OCI-LY1 (cell line): ENCODE measurements around the gene CA6.

ENCODE experiments used
- H2AFZ ChIP-seq: fragments of 200-600 bp; sonication (generic), shearing (Covaris generic); 2 replicates; pipeline ENCODE4 v1.6.0; 2014; ENCODE audit warnings: antibody characterized with exemption, mild to moderate bottlenecking, low read length
- H3F3A ChIP-seq: fragments of 200-600 bp; sonication (generic), shearing (Covaris generic); 2 replicates; pipeline ENCODE4 v1.6.0; 2014; ENCODE audit warnings: mild to moderate bottlenecking, antibody characterized with exemption, low read length, moderate library complexity; ENCODE audit not compliant: insufficient read depth
- H3K27ac ChIP-seq: fragments of 200-600 bp; sonication (generic); 2 replicates; pipeline ENCODE4 v1.5.1; 2014; ENCODE audit warnings: low read length, mixed run types, mild to moderate bottlenecking, low read depth; ENCODE audit not compliant: poor library complexity, severe bottlenecking
- H3K27me3 ChIP-seq: fragments of 200-600 bp; sonication (generic); 2 replicates; pipeline ENCODE4 v1.6.0; 2014; ENCODE audit warnings: antibody characterized with exemption, mild to moderate bottlenecking, low read length, moderate library complexity; ENCODE audit not compliant: insufficient read depth
- H3K36me3 ChIP-seq: fragments of 200-600 bp; sonication (generic); 2 replicates; pipeline ENCODE4 v1.6.1; 2014; ENCODE audit warnings: mild to moderate bottlenecking, antibody characterized with exemption, low read length, moderate library complexity, mixed read lengths; ENCODE audit not compliant: insufficient read depth
- H3K4me1 ChIP-seq: fragments of 200-600 bp; sonication (generic); 2 replicates; pipeline ENCODE4 v1.5.1; 2014; ENCODE audit warnings: mild to moderate bottlenecking, low read length, moderate library complexity; ENCODE audit not compliant: insufficient read depth, severe bottlenecking
- H3K4me2 ChIP-seq: fragments of 200-600 bp; sonication (generic), shearing (Covaris generic); 2 replicates; pipeline ENCODE4 v1.6.1; 2014; ENCODE audit warnings: low read length
- H3K4me3 ChIP-seq: fragments of 200-600 bp; sonication (generic); 2 replicates; pipeline ENCODE4 v1.5.1; 2014; ENCODE audit warnings: low read length, low read depth, mild to moderate bottlenecking, mixed read lengths; ENCODE audit not compliant: poor library complexity, severe bottlenecking
- H3K79me2 ChIP-seq: fragments of 200-600 bp; shearing (Covaris generic); 2 replicates; pipeline ENCODE4 v1.6.1; 2016; ENCODE audit warnings: mixed run types, low read length, mixed read lengths; ENCODE audit not compliant: insufficient read depth
- H3K9ac ChIP-seq: fragments of 200-600 bp; sonication (generic), shearing (Covaris generic); 2 replicates; pipeline ENCODE4 v1.6.1; 2014; ENCODE audit warnings: mild to moderate bottlenecking, low read length, mixed read lengths
- H3K9me2 ChIP-seq: fragments of 200-600 bp; sonication (generic), shearing (Covaris generic); 2 replicates; pipeline ENCODE4 v1.6.1; 2014; ENCODE audit warnings: low read depth, mild to moderate bottlenecking, low read length, mixed read lengths
- H3K9me3 ChIP-seq: fragments of 200-600 bp; shearing (Covaris generic); 2 replicates; pipeline ENCODE4 v1.6.1; 2014; ENCODE audit warnings: low read length, mixed read lengths
- H4K20me1 ChIP-seq: fragments of 200-600 bp; sonication (generic), shearing (Covaris generic); 2 replicates; pipeline ENCODE4 v1.6.0; 2016; ENCODE audit warnings: mild to moderate bottlenecking, low read length; ENCODE audit not compliant: insufficient read depth
- EZH2 ChIP-seq: fragments of 200-600 bp; sonication (generic), shearing (Covaris generic); IDR thresholded peaks from 2 replicates; pipeline ENCODE4 v1.8.0; 2017; ENCODE audit warnings: borderline replicate concordance, mixed run types, mild to moderate bottlenecking, antibody characterized with exemption, low read length, moderate library complexity, mixed read lengths
- TF ChIP-seq, protein P1 (sequence below): fragments of 200-600 bp; sonication (generic), shearing (Covaris generic); IDR thresholded peaks from 2 replicates; pipeline ENCODE4 v1.5.1; 2017; ENCODE audit warnings: mild to moderate bottlenecking, antibody characterized with exemption, low read length, moderate library complexity, mixed read lengths

Gene CA6

DNA sequence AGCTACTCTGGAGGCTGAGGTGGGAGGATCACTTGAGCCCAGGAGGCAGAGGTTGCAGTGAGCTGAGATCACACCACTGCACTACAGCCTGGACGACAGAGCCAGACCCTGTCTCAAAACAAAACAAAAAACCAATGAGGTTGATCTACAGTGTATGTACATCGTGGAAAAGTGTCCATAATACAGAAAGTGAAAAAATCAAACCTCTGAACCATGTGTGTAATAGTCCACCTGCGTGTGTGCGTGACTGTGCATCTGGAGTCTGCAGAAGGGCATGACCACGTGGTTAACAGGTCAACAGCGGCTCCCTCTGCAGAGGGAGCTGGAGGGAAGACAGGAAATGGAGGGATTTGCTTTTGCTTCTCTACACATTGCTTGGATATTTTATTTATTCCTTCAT, 34.8 kb upstream of the CA6 start:
- H4K20me1 ChIP-seq: no peaks in the 10 kb centered on the region
- H3F3A ChIP-seq: no peaks in the 10 kb centered on the region
- H3K79me2 ChIP-seq: no peaks in the 10 kb centered on the region
- H3K9ac ChIP-seq: no peak overlapping the region
- 0 out of 2 replicates have a peak, but pooled peaks cover 3% of the 10 kb centered on the region for H3K9me3 ChIP-seq
- no peaks in the 10 kb centered on the region for H3K4me1 ChIP-seq
- H3K4me3 ChIP-seq: no peak overlapping the region
- no peaks in the 10 kb centered on the region for H3K36me3 ChIP-seq
- H3K27me3 ChIP-seq: peaks cover 4% of the 10 kb centered on the region; the same call in 1 of the 2 replicates
- H3K27ac ChIP-seq: no peak overlapping the region
- H3K4me2 ChIP-seq: no peak overlapping the region
- H3K9me2 ChIP-seq: no peaks in the 10 kb centered on the region
- TF ChIP-seq EZH2: no peak
- TF ChIP-seq, protein P1, sequence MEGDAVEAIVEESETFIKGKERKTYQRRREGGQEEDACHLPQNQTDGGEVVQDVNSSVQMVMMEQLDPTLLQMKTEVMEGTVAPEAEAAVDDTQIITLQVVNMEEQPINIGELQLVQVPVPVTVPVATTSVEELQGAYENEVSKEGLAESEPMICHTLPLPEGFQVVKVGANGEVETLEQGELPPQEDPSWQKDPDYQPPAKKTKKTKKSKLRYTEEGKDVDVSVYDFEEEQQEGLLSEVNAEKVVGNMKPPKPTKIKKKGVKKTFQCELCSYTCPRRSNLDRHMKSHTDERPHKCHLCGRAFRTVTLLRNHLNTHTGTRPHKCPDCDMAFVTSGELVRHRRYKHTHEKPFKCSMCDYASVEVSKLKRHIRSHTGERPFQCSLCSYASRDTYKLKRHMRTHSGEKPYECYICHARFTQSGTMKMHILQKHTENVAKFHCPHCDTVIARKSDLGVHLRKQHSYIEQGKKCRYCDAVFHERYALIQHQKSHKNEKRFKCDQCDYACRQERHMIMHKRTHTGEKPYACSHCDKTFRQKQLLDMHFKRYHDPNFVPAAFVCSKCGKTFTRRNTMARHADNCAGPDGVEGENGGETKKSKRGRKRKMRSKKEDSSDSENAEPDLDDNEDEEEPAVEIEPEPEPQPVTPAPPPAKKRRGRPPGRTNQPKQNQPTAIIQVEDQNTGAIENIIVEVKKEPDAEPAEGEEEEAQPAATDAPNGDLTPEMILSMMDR: no peak
- H2AFZ ChIP-seq: no peak overlapping the region

DNA sequence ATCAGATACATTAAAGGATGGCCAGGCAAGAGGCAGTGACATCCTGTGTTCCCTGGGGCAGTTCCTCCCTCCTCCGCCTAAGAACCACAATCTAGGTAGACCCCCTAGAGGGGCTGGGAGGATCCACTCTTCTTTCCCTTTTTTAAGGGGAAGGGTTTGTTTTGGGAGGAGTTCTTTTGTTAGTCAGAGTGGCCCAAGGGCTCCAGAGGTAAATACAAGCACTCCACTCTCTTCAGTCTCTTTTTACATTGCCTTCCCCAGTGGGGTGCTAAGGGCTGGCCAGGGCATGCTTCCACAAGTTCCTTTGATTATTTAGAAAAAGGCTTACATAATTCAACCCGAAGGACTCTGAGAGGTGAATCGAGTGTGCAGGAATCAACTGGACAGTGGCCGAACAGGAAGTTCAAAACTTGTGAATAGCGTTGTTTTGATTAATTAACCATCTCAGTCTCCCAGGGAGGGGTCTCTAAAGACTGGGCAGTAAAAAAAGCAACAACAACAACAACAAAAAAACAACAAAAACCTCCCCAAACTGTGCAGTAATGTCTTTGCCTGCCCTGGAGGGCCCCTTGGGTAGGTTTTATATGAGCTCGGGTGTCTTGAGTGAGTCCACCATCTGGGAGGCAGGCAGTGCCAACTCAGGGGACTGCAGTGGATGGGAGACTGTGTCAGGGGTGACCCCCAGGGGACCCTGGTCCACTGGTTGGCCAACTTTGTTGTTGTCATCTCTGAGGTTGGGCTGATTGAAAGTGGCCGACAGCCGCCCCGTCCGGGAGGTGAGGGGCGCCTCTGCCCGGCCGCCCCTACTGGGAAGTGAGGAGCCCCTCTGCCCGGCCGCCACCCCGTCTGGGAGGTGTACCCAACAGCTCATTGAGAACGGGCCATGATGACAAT, 34.0 kb upstream of the CA6 start:
- H3K36me3 ChIP-seq: no peaks in the 10 kb centered on the region
- H3K9ac ChIP-seq: no peak overlapping the region
- H3K4me3 ChIP-seq: no peak overlapping the region
- H3K9me3 ChIP-seq: 0 out of 2 replicates have a peak, but pooled peaks cover 3% of the 10 kb centered on the region
- no peaks in the 10 kb centered on the region for H3K9me2 ChIP-seq
- H4K20me1 ChIP-seq: no peaks in the 10 kb centered on the region
- H2AFZ ChIP-seq: no peak overlapping the region
- no peak overlapping the region for H3K4me2 ChIP-seq
- H3K27me3 ChIP-seq: peaks cover 4% of the 10 kb centered on the region; the same call in 1 of the 2 replicates
- H3F3A ChIP-seq: no peaks in the 10 kb centered on the region
- H3K4me1 ChIP-seq: no peaks in the 10 kb centered on the region
- no peaks in the 10 kb centered on the region for H3K79me2 ChIP-seq
- TF ChIP-seq, protein P1: no peak
- no peak for TF ChIP-seq EZH2
- no peak overlapping the region for H3K27ac ChIP-seq

DNA sequence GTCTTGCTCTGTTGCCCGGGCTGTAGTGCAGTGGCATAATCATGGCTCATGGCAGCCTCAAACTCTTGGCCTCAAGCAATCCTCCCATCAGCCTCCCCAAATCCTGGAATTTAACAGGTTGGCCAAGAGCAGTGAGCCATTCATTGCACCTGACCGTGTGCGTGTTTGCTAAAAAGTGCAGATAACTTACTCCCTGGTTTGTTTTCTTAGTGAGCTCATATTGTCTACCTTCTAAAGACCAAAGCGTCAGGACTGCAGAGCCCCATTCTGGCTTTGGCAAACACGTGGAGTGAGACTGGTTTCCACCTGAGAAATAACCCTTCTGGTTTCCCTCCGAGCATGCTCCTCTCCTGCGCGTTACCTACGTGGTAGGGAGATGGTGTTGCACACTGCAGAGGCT, 32.2 kb upstream of the CA6 start:
- no peaks in the 10 kb centered on the region for H3F3A ChIP-seq
- no peak overlapping the region for H3K4me2 ChIP-seq
- H4K20me1 ChIP-seq: no peaks in the 10 kb centered on the region
- H3K27me3 ChIP-seq: peaks cover 4% of the 10 kb centered on the region; the same call in 1 of the 2 replicates
- no peaks in the 10 kb centered on the region for H3K36me3 ChIP-seq
- H3K27ac ChIP-seq: no peak overlapping the region
- H3K79me2 ChIP-seq: no peaks in the 10 kb centered on the region
- H3K9me3 ChIP-seq: 0 out of 2 replicates have a peak, but pooled peaks cover 3% of the 10 kb centered on the region
- no peak overlapping the region for H3K9ac ChIP-seq
- TF ChIP-seq, protein P1: no peak
- no peak for TF ChIP-seq EZH2
- H3K9me2 ChIP-seq: no peaks in the 10 kb centered on the region
- H3K4me3 ChIP-seq: no peak overlapping the region
- no peak overlapping the region for H2AFZ ChIP-seq
- H3K4me1 ChIP-seq: no peaks in the 10 kb centered on the region
